ENCODE results near the gene NCAPH2.

GRCh38 chr22:50473088-50473487 is 34.9 kb upstream of the NCAPH2 start:
- TF ChIP-seq CTBP1 (IDR thresholded peaks at IDR 0.05; ENCODE audit: borderline replicate concordance) (no peak), SUZ12 (IDR thresholded peaks at IDR 0.05) (no peak), NFRKB (IDR thresholded peaks at IDR 0.05) (no peak), BHLHE40 (IDR thresholded peaks at IDR 0.05; ENCODE audit: borderline replicate concordance) (no peak), PKNOX1 (IDR thresholded peaks at IDR 0.05) (no peak), FOXM1 (IDR thresholded peaks at IDR 0.05; ENCODE audit: borderline replicate concordance) (no peak), ELF4 (IDR thresholded peaks at IDR 0.05) (no peak), FOXK2 (IDR thresholded peaks at IDR 0.05) (no peak), ARNT (IDR thresholded peaks at IDR 0.05) (no peak), SP1 (IDR thresholded peaks at IDR 0.05) (no peak), ZNF384 (IDR thresholded peaks at IDR 0.05) (no peak), LEF1 (IDR thresholded peaks at IDR 0.05; ENCODE audit: borderline replicate concordance) (no peak), FOXA1 (IDR thresholded peaks at IDR 0.05) (no peak)
